NCI-H2196 (cell line): ENCODE data around the gene GEN1.

Experiments used
- DNase-seq: peaks from one replicate; lab custom pipeline; 2025; ENCODE audit not compliant: unreplicated experiment; lab: John Stamatoyannopoulos, UW

Gene GEN1

GRCh38 chr2:17753803-17754663 lies at the start of gene GEN1, which contains the start of gene SMC6:
TSS of gene GEN1 (plus strand) at chr2:17754138. CDS start at chr2:17759944, 5,806 bp downstream.
TSS of gene SMC6 (minus strand) at chr2:17753810. CDS start at chr2:17745946, 7,864 bp downstream.
- DNase-seq, result peak; percentile 99

GRCh38 chr2:17706845-17707244 lies 47.1 kb upstream of the GEN1 start:
- no peak for DNase-seq

- DNase-seq, result no peak
Observed at GRCh38 chr2:17708501-17708900, 45.4 kb upstream of the GEN1 start.

- no peak for DNase-seq
Observed at GRCh38 chr2:17709897-17710296, 44.0 kb upstream of the GEN1 start.

- no peak for DNase-seq
Observed at GRCh38 chr2:17710547-17711248, 43.2 kb upstream of the GEN1 start.

GRCh38 chr2:17713291-17713690 lies 40.6 kb upstream of the GEN1 start:
- DNase-seq, result no peak

GRCh38 chr2:17717666-17718065 lies 36.3 kb upstream of the GEN1 start:
- no peak for DNase-seq

GRCh38 chr2:17718689-17719088 lies 35.2 kb upstream of the GEN1 start:
- no peak for DNase-seq

GRCh38 chr2:17719562-17720371 lies 34.2 kb upstream of the GEN1 start:
- DNase-seq, result peak; percentile 3

- no peak for DNase-seq
Observed at GRCh38 chr2:17728210-17728609, 25.7 kb upstream of the GEN1 start.

GRCh38 chr2:17729880-17730279 lies 24.1 kb upstream of the GEN1 start:
- no peak for DNase-seq

GRCh38 chr2:17733599-17733998 lies 20.3 kb upstream of the GEN1 start:
- no peak for DNase-seq

GRCh38 chr2:17735864-17736263 lies 18.1 kb upstream of the GEN1 start:
- no peak for DNase-seq

GRCh38 chr2:17736989-17737388 lies 16.9 kb upstream of the GEN1 start:
- no peak for DNase-seq

GRCh38 chr2:17740203-17740602 lies 13.7 kb upstream of the GEN1 start:
- DNase-seq, result no peak

- DNase-seq, result no peak
Observed at GRCh38 chr2:17747684-17748452, 6.1 kb upstream of the GEN1 start.

- DNase-seq, result no peak
Observed at GRCh38 chr2:17748745-17749144, 5.2 kb upstream of the GEN1 start.

- no peak for DNase-seq
Observed at GRCh38 chr2:17749753-17750438, 4.0 kb upstream of the GEN1 start.

GRCh38 chr2:17752246-17752645 lies 1.7 kb upstream of the GEN1 start:
- no peak for DNase-seq
